H1 (cell line): ENCODE measurements around the gene RBBP5. TPM values are rescaled to one million over a fixed set of nuclear protein-coding genes. Genes with fewer than 3 reads are reported as not detected.

Experiments
- GABPA ChIP-seq: IDR thresholded peaks from 2 replicates; pipeline ENCODE4 v1.6.1; 2011; ENCODE audit warnings: mild to moderate bottlenecking, low read length, moderate library complexity, borderline replicate concordance; ENCODE audit not compliant: insufficient read depth
- KDM1A ChIP-seq: fragments of 200-600, 300-600 bp; sonication (generic); IDR thresholded peaks from 2 replicates; pipeline ENCODE4 v1.7.1; 2016; ENCODE audit warnings: mild to moderate bottlenecking, low read length, borderline replicate concordance
- POLR2A ChIP-seq, 2 experiments: IDR thresholded peaks; 1 replicate in 1 of 2; 2 replicates in 1 of 2; pipeline ENCODE4 v1.6.1; 2011; ENCODE audit warnings: low read depth in 2 of 2, low read length in 2 of 2, mild to moderate bottlenecking in 2 of 2; ENCODE audit errors: control extremely low read depth in 1 of 2
- RAD21 ChIP-seq, 2 experiments: IDR thresholded peaks in 1 of 2; conservative IDR thresholded peaks in 1 of 2; 2 replicates each; pipeline ENCODE4 v1.6.1; 2011; ENCODE audit warnings: low read depth in 2 of 2, low read length in 2 of 2, improper control_type of control experiment in 1 of 2, inconsistent platforms in 1 of 2, mild to moderate bottlenecking in 1 of 2, moderate library complexity in 1 of 2
- SIRT6 ChIP-seq: IDR thresholded peaks from one replicate; pipeline ENCODE4 v1.7.1; 2012; ENCODE audit warnings: low read length, inconsistent platforms
- TAF1 ChIP-seq: IDR thresholded peaks from 2 replicates; pipeline ENCODE4 v1.6.1; 2011; ENCODE audit warnings: mild to moderate bottlenecking, low read depth, low read length
- polyA plus RNA-seq, 7 experiments: library from polyadenylated mRNA; depleted of rRNA in 3 of 7; stranded (reverse) in 5 of 7; unstranded in 2 of 7; fragments of >200 nt in 5 of 7; fragments of 200-250 nt in 2 of 7; gene quantifications; 1 replicate in 5 of 7; 2 replicates in 1 of 7; 4 replicates in 1 of 7; pipeline versions ENCODE4 v1.2.1 to v1.2.3, GENCODE V29; 2011 to 2013; ENCODE audit warnings: missing spikeins in 2 of 7, mixed read lengths in 2 of 7
- total RNA-seq: library from RNA; stranded (reverse); fragmentation: NEBNext Ultra II Directional; extraction: Animal tissue kit (Norgen Biotek cat#: 25700); gene quantifications from 2 replicates; pipeline ENCODE4 v1.2.1, GENCODE V29; 2021

Gene RBBP5
- total and polyA plus RNA-seq, 2 of the 8 experiments (the other 6 are each of a cell fraction or from before 2014, with no cell fraction given), result 6.7 to 21.5 TPM

DNA sequence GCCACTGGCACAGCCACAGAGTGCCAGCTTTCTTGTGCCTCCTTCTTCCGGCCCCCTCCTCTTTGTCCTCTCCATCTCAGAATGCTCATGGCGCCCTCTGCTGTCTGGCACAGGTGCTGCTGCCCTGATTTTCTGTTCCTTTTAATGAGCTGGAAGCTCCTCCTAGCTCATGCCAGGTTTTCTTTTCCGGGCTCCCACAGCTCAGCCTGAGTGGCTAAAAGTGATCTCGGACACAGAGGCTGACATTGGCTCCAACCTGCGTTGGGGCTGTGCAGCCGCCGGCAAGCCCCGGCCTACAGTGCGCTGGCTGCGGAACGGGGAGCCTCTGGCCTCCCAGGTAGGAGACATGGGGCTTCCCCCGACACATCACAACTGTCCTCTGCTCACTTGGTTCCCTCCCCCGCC is 60.1 kb downstream of the RBBP5 start (continued):
- peak; percentile 94 to 98 for TF ChIP-seq RAD21 (IDR thresholded peaks at IDR 0.05 in 1 of 2, conservative IDR thresholded peaks at IDR 0.05 in 1 of 2; ENCODE audit: low read depth in 2 of 2, low read length in 2 of 2)
- TF ChIP-seq KDM1A, result no peak
- TF ChIP-seq GABPA, result 0 out of 2 replicates have a peak, but pooled peaks have one; percentile 12
- TF ChIP-seq TAF1, result 0 out of 2 replicates have a peak, but pooled peaks have one; percentile 15
- no peak for TF ChIP-seq POLR2A (IDR thresholded peaks at IDR 0.05; ENCODE audit: control extremely low read depth in 1 of 2, low read depth in 2 of 2, low read length in 2 of 2)
- TF ChIP-seq SIRT6, result no peak
